K562 (cell line): ENCODE measurements around the gene NINL. TPM values are rescaled to one million over a fixed set of nuclear protein-coding genes. Genes with fewer than 3 reads are reported as not detected.
A peak's percentile ranks its signal among the peaks of the same experiment; 100 is the strongest.

Experiments
- E2F3 ChIP-seq: fragments of 250-450 bp; sonication (Bioruptor Pico); IDR thresholded peaks from 2 replicates; pipeline ENCODE4 v1.4.0; 2020; ENCODE audit warnings: mild to moderate bottlenecking
- HMBOX1 ChIP-seq: sonication (generic); IDR thresholded peaks from 2 replicates; pipeline ENCODE4 v1.6.1; 2016
- HOXB6 ChIP-seq: fragments of 250-450 bp; sonication (Bioruptor Pico); IDR thresholded peaks from 2 replicates; pipeline ENCODE4 v1.5.1; 2022; ENCODE audit warnings: mild to moderate bottlenecking, borderline replicate concordance
- IFI16 ChIP-seq: fragments of 250-450 bp; sonication (Bioruptor Pico); IDR thresholded peaks from 2 replicates; pipeline ENCODE4 v2.1.2; 2022; ENCODE audit warnings: mild to moderate bottlenecking, inconsistent platforms
- KDM4B ChIP-seq, 2 experiments: fragments of 450-650 bp in 1 of 2; sonication (generic) in 1 of 2; IDR thresholded peaks; 2 replicates each; pipeline ENCODE4 v1.6.1; 2016 to 2017; ENCODE audit warnings: borderline replicate concordance in 2 of 2, antibody characterized with exemption in 1 of 2, low read depth in 1 of 2, mild to moderate bottlenecking in 1 of 2
- MNT ChIP-seq, 2 experiments: fragments of 450-650 bp; conservative IDR thresholded peaks; 2 replicates each; pipeline ENCODE4 v1.6.1; 2017; ENCODE audit warnings: mild to moderate bottlenecking in 2 of 2, moderate library complexity in 2 of 2
- MYC ChIP-seq, 2 experiments: fragments of 250-450 bp in 1 of 2; sonication (Bioruptor Pico) in 1 of 2; IDR thresholded peaks; 2 replicates each; pipeline versions ENCODE4 v1.5.1 to v1.6.1; 2012 to 2021; ENCODE audit warnings: low read depth in 2 of 2, borderline replicate concordance in 1 of 2, improper control_type of control experiment in 1 of 2, low read length in 1 of 2, mild to moderate bottlenecking in 1 of 2, moderate library complexity in 1 of 2
- POLR2G ChIP-seq: fragments of 200-400 bp; formaldehyde crosslinking; IDR thresholded peaks from 2 replicates; pipeline ENCODE4 v1.6.1; 2017; ENCODE audit warnings: low read depth, mild to moderate bottlenecking, antibody characterized with exemption, low read length, moderate library complexity
- PRDM10 ChIP-seq: fragments of 450-650 bp; IDR thresholded peaks from 2 replicates; pipeline ENCODE4 v1.6.1; 2018; ENCODE audit not compliant: partially characterized antibody
- SLC30A9 ChIP-seq: fragments of 250-450 bp; sonication (Bioruptor Pico); IDR thresholded peaks from 2 replicates; pipeline ENCODE4 v1.8.0; 2022; ENCODE audit warnings: mild to moderate bottlenecking, moderate library complexity
- TAF9B ChIP-seq: fragments of 450-650 bp; IDR thresholded peaks from 2 replicates; pipeline ENCODE4 v1.6.1; 2018; ENCODE audit warnings: mild to moderate bottlenecking; ENCODE audit not compliant: partially characterized antibody
- TBP ChIP-seq: optimal IDR thresholded peaks from 2 replicates; pipeline ENCODE3; 2011; ENCODE audit warnings: low read depth, low read length, improper control_type of control experiment
- XRCC3 ChIP-seq: fragments of 450-650 bp; IDR thresholded peaks from 2 replicates; pipeline ENCODE4 v1.6.1; 2017; ENCODE audit warnings: mild to moderate bottlenecking, moderate library complexity
- ZBTB5 ChIP-seq: fragments of 450-650 bp; IDR thresholded peaks from 2 replicates; pipeline ENCODE4 v1.6.1; 2017; ENCODE audit warnings: antibody characterized with exemption
- ZNF174 ChIP-seq: fragments of 250-450 bp; sonication (Bioruptor Pico); IDR thresholded peaks from 2 replicates; pipeline ENCODE4 v1.4.0; 2020; ENCODE audit warnings: mild to moderate bottlenecking
- ZNF431 ChIP-seq: sonication (generic); formaldehyde crosslinking; IDR thresholded peaks from 2 replicates; pipeline ENCODE4 v1.8.0; 2022; ENCODE audit warnings: mild to moderate bottlenecking, missing genetic modification reagents
- polyA plus RNA-seq, 8 experiments: library from polyadenylated mRNA; depleted of rRNA in 4 of 8; stranded (reverse) in 5 of 8; unstranded in 3 of 8; fragments of >200 nt; fragmentation: Nextera tagmentation in 2 of 8; fragmentation: Illumina TruSeq in 1 of 8; extraction: Ambion mirVana in 2 of 8; extraction: Trizol in 1 of 8; gene quantifications; 2 replicates each; pipeline versions ENCODE4 v1.2.1 to v1.2.3, GENCODE V29; 2011 to 2014; ENCODE audit warnings: inconsistent platforms in 1 of 8, missing spikeins in 1 of 8
- total RNA-seq, 7 experiments: library from RNA; depleted of rRNA in 6 of 7; stranded (reverse); fragments of >200 nt in 6 of 7; fragmentation: Illumina TruSeq in 2 of 7; extraction: Trizol in 2 of 7; gene quantifications; 2 replicates each; pipeline versions ENCODE4 v1.2.1 to v1.2.3, GENCODE V29; 2011 to 2021; ENCODE audit warnings: low replicate concordance in 1 of 7

NINL gene
- total and polyA plus RNA-seq, 9 of the 15 experiments (the other 6 are each of a cell fraction or from before 2014, with no cell fraction given): 0.03 to 0.22 (median 0.05) TPM; not detected in 5

GRCh38 chr20:25407311-25408169 is 177.8 kb downstream of the NINL start, which contains the start of gene GINS1 (continued):
- TF ChIP-seq MNT (conservative IDR thresholded peaks at IDR 0.05): peak; percentile 36 to 77; a peak in 3 of 4 replicates
- TF ChIP-seq KDM4B (IDR thresholded peaks at IDR 0.05; ENCODE audit: borderline replicate concordance in 2 of 2, low read depth in 1 of 2): no peak
- TF ChIP-seq HMBOX1: no peak
- no peak for TF ChIP-seq HOXB6 (CRISPR knock-in tag)
- TF ChIP-seq ZNF174 (CRISPR knock-in tag): no peak
- peak; percentile 94 for TF ChIP-seq POLR2G
- TF ChIP-seq TAF9B: peak; percentile 56
- peak; percentile 81 for TF ChIP-seq E2F3 (CRISPR knock-in tag)
- TF ChIP-seq TBP: peak; percentile 79
- TF ChIP-seq XRCC3: no peak
- no peak for TF ChIP-seq IFI16
- TF ChIP-seq MYC (IDR thresholded peaks at IDR 0.05; ENCODE audit: low read depth, low read length): peak; percentile 30; the same call in 1 of the 2 replicates
- TF ChIP-seq MYC (CRISPR knock-in tag; IDR thresholded peaks at IDR 0.05; ENCODE audit: borderline replicate concordance, low read depth): no peak
- no peak for TF ChIP-seq SLC30A9 (CRISPR knock-in tag)
- TF ChIP-seq ZNF431 (CRISPR knock-in tag): no peak
- no peak for TF ChIP-seq PRDM10
- TF ChIP-seq ZBTB5: no peak
